ENCODE measurements around the gene DMWD. TPM values are rescaled to one million over a fixed set of nuclear protein-coding genes. Genes with fewer than 3 reads are reported as not detected.

DMWD gene
- total and polyA plus RNA-seq, 2 donors (not counting 1 experiment from before 2014, with no cell fraction given): 25.1 to 86.4 TPM

DNA sequence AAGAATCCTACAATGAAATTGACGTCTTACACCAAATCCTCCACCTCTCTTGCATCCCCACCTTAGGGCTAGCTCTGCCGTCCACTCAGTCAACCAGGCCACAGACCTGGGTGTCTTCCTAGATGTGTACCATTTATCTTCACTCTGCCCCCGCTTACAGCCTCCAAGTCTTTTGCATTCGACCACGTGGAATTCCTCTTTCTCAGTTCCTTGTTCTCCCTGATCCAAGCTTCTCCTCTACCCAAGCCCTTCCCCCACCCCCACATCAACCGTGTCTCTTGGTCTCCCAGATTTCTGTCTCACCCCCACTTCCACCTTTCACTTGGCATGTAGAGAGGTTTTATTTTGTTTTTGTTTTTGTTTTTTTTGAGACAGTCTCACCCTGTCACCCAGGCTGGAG, 1.2 kb upstream of the DMWD start:
- DNase-seq (no peak), ATAC-seq (ENCODE audit: low read depth) (no peak)
- WGBS (ENCODE audit: insufficient coverage): 39% methylated on average over 5 of the region's 6 CpGs
- Mint-ChIP-seq H3K9me3 (ENCODE audit: insufficient read depth) (no peaks in the 10 kb centered on the region), H3K27ac (peak overlapping the region; percentile 61), H3K4me1 (peaks cover 32% of the 10 kb centered on the region), H3K27me3 (peaks cover 8% of the 10 kb centered on the region), H3K4me3 (peak overlapping the region; percentile 67)
- no peaks in the 10 kb centered on the region for H3K9me3 ChIP-seq (ENCODE audit: control extremely low read depth in 1 of 3, control insufficient read depth in 2 of 3, insufficient read depth in 1 of 3, low read length in 2 of 3)
- no peak overlapping the region for H3K9ac ChIP-seq (ENCODE audit: low read length)
- TF ChIP-seq, protein P1, sequence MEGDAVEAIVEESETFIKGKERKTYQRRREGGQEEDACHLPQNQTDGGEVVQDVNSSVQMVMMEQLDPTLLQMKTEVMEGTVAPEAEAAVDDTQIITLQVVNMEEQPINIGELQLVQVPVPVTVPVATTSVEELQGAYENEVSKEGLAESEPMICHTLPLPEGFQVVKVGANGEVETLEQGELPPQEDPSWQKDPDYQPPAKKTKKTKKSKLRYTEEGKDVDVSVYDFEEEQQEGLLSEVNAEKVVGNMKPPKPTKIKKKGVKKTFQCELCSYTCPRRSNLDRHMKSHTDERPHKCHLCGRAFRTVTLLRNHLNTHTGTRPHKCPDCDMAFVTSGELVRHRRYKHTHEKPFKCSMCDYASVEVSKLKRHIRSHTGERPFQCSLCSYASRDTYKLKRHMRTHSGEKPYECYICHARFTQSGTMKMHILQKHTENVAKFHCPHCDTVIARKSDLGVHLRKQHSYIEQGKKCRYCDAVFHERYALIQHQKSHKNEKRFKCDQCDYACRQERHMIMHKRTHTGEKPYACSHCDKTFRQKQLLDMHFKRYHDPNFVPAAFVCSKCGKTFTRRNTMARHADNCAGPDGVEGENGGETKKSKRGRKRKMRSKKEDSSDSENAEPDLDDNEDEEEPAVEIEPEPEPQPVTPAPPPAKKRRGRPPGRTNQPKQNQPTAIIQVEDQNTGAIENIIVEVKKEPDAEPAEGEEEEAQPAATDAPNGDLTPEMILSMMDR (IDR thresholded peaks at IDR 0.05): no peak
- no peak for TF ChIP-seq EZH2 (IDR thresholded peaks at IDR 0.05; ENCODE audit: borderline replicate concordance, insufficient read depth, low read depth, low read length, poor library complexity, severe bottlenecking)
- H3K4me2 ChIP-seq (replicated peaks; ENCODE audit: low read depth, low read length, poor library complexity, severe bottlenecking): no peak overlapping the region
- no peak overlapping the region for H3K27ac ChIP-seq (ENCODE audit: low read length in 2 of 2)
- H4K20me1 ChIP-seq (ENCODE audit: control insufficient read depth, insufficient read depth, low read length, poor library complexity, severe bottlenecking): peaks cover 23% of the 10 kb centered on the region
- CTCF ChIA-PET: interaction anchor here (2.0 kb wide), 1 partner anchor 24 kb away, joined by 8 read pairs; no protein-coding TSS in a partner anchor
- peaks cover 24% of the 10 kb centered on the region for H3K79me2 ChIP-seq (ENCODE audit: control insufficient read depth, insufficient read depth, low read length)
- H2AFZ ChIP-seq (ENCODE audit: insufficient read depth, low read depth, low read length, poor library complexity, severe bottlenecking): no peak overlapping the region
- H3K4me3 ChIP-seq (ENCODE audit: control extremely low read depth in 1 of 5, extremely low read depth in 1 of 5, insufficient read depth in 1 of 5, low read depth in 2 of 5, low read length in 4 of 5): no peak overlapping the region
- intact Hi-C loops (cut with micrococcal nuclease): loop anchor here (1.0 to 10.0 kb wide), 8 partner anchors 15 to 287 kb away; partner anchors contain the start of genes CCDC61, FBXO46, OPA3 and SIX5
- no peaks in the 10 kb centered on the region for H3K27me3 ChIP-seq (replicated peaks in 1 of 4; ENCODE audit: control extremely low read depth in 1 of 4, control insufficient read depth in 3 of 4, insufficient read depth in 4 of 4, low read length in 3 of 4)
- H3K4me1 ChIP-seq (ENCODE audit: control insufficient read depth in 2 of 2, insufficient read depth in 2 of 2, low read length in 2 of 2): peaks cover 24 to 31% of the 10 kb centered on the region in 2 donors
- H3K36me3 ChIP-seq (replicated peaks in 1 of 2; ENCODE audit: control extremely low read depth in 1 of 2, control insufficient read depth in 1 of 2, extremely low read depth in 1 of 2, insufficient read depth in 2 of 2, low read length in 1 of 2): peaks cover 0 to 6% of the 10 kb centered on the region in 2 experiments
- POLR2A ChIA-PET: interaction anchor here (0.6 kb wide), 1 partner anchor 24 kb away, joined by 4 read pairs; no protein-coding TSS in a partner anchor

DNA sequence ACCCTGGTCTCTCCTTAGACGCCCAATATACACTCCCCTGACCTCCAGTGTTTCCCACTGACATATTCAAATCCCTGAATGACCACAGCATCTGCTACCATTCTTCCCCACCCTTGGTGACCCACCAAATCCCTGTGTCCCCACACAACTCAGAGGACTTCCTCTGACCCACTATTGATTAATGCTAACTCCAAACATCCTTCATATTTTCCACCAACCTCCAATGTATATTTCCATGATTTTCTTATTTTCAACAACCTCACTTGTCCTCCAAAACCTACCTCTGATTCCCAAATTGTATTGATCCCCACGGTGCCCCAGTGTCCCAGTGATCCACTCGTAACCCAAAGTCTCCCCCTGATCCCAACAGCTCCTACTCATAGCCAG, 526 bp upstream of the DMWD start:
- intact Hi-C loops (cut with micrococcal nuclease): loop anchor here (1.0 to 10.0 kb wide), 8 partner anchors 14 to 286 kb away; partner anchors contain the start of genes CCDC61, FBXO46, OPA3 and SIX5
- POLR2A ChIA-PET: interaction anchor here (1.0 to 1.7 kb wide), 2 partner anchors 23 to 101 kb away, joined by 4 to 18 read pairs; partner anchors contain the start of genes QPCTL, SIX5 and SNRPD2
- H3K4me3 ChIP-seq (ENCODE audit: control extremely low read depth in 1 of 5, extremely low read depth in 1 of 5, insufficient read depth in 1 of 5, low read depth in 2 of 5, low read length in 4 of 5): peak overlapping the region in 4 of 5 experiments; percentile 5 to 73 (median 52)
- Mint-ChIP-seq H3K4me3 (peak overlapping the region; percentile 93), H3K27ac (peak overlapping the region; percentile 92), H3K27me3 (peaks cover 8% of the 10 kb centered on the region), H3K4me1 (peaks cover 30% of the 10 kb centered on the region), H3K9me3 (ENCODE audit: insufficient read depth) (no peaks in the 10 kb centered on the region)
- H3K9me3 ChIP-seq (ENCODE audit: control extremely low read depth in 1 of 3, control insufficient read depth in 2 of 3, insufficient read depth in 1 of 3, low read length in 2 of 3): no peaks in the 10 kb centered on the region
- peak overlapping the region; percentile 95 for H3K4me2 ChIP-seq (replicated peaks; ENCODE audit: low read depth, low read length, poor library complexity, severe bottlenecking)
- peaks cover 30% of the 10 kb centered on the region for H4K20me1 ChIP-seq (ENCODE audit: control insufficient read depth, insufficient read depth, low read length, poor library complexity, severe bottlenecking)
- no peak for TF ChIP-seq EZH2 (IDR thresholded peaks at IDR 0.05; ENCODE audit: borderline replicate concordance, insufficient read depth, low read depth, low read length, poor library complexity, severe bottlenecking)
- TF ChIP-seq, protein P1 (IDR thresholded peaks at IDR 0.05): no peak
- peak overlapping the region; percentile 26 for H3K9ac ChIP-seq (ENCODE audit: low read length)
- WGBS (ENCODE audit: insufficient coverage): 38% methylated on average over 3 of the region's 3 CpGs
- no peak for ATAC-seq (ENCODE audit: low read depth)
- CTCF ChIA-PET: interaction anchor here (1.0 to 2.0 kb wide), 6 partner anchors 9 to 100 kb away, joined by 3 to 9 read pairs (median 8); partner anchors contain the start of genes QPCTL and SIX5
- no peak for DNase-seq
- no peak overlapping the region for H2AFZ ChIP-seq (ENCODE audit: insufficient read depth, low read depth, low read length, poor library complexity, severe bottlenecking)
- peaks cover 0 to 13% of the 10 kb centered on the region in 2 experiments for H3K36me3 ChIP-seq (replicated peaks in 1 of 2; ENCODE audit: control extremely low read depth in 1 of 2, control insufficient read depth in 1 of 2, extremely low read depth in 1 of 2, insufficient read depth in 2 of 2, low read length in 1 of 2)
- peaks cover 28% of the 10 kb centered on the region for H3K79me2 ChIP-seq (ENCODE audit: control insufficient read depth, insufficient read depth, low read length)
- no peaks in the 10 kb centered on the region for H3K27me3 ChIP-seq (replicated peaks in 1 of 4; ENCODE audit: control extremely low read depth in 1 of 4, control insufficient read depth in 3 of 4, insufficient read depth in 4 of 4, low read length in 3 of 4)
- peaks cover 24 to 29% of the 10 kb centered on the region in 2 donors for H3K4me1 ChIP-seq (ENCODE audit: control insufficient read depth in 2 of 2, insufficient read depth in 2 of 2, low read length in 2 of 2)
- H3K27ac ChIP-seq (ENCODE audit: low read length in 2 of 2): peak overlapping the region; percentile 22 to 76
